NCI-H510A (cell line): ENCODE results near the gene ACO2.
"Not testable (repeated sequence)": the region's sequence is repeated elsewhere in the genome, so short reads cannot be mapped to it uniquely, and the experiment has no call there.

ENCODE experiments used
- DNase-seq: peaks from one replicate; lab custom pipeline; 2025; lab: John Stamatoyannopoulos, UW

ACO2 gene

DNA sequence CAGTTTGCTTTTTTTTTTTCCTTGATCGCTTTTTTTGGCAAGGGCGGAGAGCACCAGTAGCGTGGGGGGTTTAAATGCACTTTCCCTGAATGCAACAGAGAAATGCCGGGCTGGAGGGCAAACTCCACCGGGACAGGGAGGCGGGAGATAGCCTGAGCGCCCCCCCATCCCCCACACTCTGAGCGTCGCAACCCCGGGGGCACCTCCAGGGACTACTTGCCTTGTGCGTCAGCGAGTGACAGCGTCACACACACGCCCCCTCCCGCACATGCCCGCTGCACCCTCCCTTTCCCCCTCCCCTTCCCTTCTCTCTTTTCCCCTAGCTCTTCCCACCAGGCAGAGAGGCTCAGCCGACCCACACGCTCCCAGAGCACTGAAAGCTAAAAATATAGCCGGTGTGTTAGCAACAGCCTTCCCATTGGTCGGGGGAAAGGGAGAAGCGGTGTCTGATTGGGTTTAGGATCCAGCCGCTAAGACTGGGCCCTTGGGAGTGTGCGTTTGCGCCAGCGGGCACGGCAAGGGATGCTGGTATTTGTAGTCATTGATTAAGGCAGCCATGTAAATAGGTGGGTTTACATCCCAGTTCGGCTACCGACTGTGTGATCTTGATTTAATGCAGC, 20.6 kb upstream of the ACO2 start:
- DNase-seq = peak; percentile 90

DNA sequence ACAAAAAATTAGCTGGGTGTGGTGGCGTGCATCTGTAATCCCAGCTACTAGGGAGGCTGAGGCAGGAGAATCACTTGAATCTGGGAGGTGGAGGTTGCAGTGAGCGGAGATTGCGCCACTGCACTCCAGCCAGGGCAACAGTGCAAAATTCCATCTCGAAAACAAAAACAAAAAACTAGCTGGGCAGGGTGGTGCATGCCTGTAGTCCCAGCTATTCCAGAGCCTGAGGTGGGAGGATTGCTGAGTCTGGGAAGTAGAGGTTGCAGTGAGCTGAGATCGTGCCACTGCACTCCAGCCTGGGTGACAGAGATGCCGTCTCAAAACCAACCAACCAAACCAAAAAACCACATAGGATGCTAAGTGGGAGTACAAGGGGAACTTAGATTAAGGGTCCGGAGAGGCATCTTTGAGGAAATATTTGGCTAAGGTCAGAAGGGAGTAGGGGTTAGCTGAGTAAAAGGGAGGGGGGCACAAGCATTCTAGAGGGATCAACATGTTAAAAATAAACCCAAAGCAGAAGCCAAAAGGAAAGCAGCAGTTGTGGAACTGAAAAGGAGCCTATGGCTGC, 10.7 kb upstream of the ACO2 start:
- DNase-seq = no peak

DNA sequence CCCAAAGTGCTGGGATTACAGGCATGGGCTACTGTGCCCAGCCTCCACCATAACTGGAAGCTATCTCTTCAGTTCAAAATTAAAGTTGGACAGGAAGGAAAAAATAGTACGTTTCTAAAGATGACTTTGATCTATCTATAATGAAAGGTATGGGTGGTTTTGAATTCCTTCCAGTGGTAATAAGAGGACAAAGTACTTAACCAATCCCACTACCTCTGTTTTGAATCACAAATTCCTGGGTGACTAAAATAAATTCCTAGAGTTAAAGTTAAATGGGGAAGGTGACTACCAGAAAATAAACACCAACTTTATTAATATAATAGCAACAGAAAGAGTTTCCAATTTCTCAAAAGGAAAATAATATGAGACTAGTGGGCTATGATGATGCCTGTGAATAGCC, 9.5 kb upstream of the ACO2 start:
- no peak for DNase-seq

DNA sequence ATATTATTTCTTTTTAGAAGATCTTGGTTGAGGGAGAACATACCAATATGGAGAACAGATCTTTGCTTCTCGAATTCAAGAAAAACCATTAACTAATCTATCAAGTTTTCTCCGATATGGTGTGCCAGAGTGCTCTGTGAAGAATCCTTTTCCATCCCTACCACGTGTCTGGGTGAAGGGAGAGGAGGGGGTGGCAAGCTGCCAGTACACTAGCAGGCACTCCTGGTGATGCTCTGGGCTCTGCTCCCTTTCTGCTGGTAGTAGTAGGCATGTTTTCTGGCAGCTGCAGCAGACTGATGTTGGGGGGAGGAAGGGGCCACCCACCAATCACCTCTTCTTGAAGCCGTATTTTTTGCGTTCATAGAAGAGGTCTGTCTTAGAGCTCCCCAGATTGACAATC, 8.8 kb upstream of the ACO2 start:
- DNase-seq = not testable (repeated sequence)

DNA sequence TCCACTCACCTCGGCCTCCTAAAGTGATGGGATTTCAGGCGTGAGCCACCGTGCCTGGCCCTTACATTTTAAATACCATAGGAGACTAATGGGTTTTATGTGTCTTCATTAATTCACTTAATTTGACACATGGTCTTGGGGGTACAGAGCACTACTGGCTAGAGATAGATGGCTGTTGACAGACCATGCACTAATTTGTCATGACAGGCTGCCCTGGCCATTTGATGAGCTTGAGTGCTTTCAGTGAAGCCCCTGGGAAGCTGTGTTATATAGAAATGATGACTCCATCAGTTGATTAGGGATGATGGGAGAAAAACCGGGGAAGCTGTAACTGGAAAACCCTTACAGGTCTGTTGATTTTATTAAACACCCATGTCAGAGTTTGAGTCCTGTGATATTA, 7.0 kb upstream of the ACO2 start:
- no peak for DNase-seq

DNA sequence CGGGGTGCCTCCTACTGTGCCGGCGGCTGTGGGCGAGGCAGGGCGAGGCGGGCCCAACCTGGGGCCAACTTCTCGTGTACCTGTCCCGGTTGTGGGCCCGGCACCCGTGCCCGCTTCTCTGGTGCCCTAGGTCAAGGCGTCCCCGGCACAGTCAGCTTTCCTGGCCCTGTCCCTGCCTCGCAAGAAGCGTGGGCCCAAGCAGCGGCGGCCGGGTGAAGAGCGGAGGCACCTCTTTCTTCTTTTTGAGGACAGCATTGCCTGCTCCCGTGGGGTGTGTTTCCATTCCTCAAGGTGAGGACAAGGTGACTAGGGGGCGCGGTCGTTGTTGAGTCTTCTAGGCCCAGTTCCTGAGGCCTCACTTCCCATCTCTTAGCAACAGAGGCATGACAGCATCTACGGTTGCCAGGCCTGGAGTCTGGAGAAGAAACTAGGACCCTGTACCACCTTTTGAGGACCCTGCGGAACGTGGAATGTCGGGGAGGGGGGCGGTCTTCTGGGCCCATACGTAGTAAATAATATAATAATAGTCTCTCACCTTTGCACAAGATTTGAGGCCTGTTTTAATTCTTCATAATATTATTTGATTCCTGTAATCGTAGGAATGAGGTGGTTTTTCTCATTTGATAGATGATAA, 418 bp downstream of the ACO2 start:
- no peak for DNase-seq

DNA sequence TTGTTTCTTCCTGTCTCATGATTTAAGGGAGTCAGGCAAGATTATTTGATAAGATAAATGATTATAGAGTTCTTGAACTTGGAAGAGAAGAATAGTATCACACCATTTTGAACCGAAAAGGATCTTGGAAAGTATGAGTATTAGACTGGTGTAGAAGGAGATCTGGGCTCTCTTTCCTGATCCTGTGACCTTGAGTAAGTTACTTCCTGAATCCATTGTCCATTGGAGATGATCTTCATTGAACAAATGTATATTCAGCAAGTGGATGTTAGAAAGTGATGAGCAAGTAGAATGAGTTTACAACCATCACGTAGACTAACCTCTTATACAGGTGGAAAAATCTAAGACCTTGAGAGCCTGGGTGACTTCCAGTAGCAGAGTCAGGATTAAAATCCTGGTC, 2.0 kb downstream of the ACO2 start:
- DNase-seq = no peak

DNA sequence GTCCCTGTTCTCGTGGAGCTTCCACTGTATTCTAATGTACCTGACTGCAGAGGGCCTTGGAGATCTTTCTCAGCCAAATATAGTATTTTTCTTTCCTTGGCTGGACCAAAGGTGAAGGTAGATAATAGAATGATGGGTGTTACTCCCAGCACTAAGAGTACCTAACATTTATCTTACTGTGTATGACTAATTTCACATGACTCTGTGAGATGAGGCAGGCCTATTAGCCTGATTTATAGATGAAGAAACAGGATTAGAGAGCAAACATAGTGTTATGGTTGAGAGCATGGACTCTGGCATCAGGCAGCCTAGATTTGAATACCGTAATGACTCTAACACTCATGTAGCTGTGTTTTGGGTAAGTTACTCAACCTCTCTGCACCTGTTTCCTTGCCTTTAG, 2.7 kb downstream of the ACO2 start:
- DNase-seq = no peak

DNA sequence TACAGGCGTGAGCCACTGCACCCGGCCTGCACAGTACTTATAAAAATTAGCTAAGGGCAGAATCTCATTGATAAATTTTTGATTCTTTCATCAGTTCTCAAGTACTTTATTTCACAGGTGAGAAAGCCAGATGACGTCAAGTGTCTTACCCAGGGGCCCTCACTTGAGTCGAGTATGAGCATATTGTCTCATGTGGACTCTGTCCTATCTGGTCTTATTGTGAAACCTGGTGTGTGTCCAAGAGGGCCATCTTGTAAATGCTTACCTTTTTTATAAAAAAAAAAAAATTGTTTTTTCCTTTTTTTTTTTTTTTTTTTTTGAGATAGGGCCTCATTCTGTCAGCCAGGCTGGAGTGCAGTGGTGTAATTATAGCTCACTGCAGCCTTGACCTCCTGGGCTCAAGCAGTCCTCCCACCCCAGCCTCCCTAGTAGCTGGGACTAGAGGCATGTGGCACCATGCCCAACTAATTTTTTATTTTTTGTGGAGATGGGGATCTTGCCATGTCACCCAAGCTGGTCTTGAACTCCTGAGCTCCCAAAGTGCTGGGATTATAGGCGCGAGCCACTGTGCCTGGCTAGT, 6.0 kb downstream of the ACO2 start:
- no peak for DNase-seq

DNA sequence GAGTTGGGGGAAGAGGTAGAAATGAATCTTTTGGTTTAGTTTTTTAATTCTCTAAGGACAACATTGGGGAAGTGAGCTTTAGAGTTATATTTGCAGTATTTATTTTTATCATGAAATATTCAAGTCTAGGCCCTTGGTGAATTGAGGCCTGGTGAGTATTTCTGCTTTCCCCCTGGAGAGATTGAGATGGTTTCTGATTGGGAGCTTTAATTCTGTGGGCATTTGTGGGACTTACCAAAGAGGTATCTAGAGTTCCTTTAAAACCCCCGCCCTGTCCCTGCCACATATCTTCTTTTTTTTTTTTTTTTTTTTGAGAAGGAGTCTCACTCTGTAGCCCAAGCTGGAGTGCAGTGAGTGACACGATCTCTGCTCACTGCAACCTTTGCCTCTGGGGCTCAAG, 9.6 kb downstream of the ACO2 start:
- DNase-seq = no peak

DNA sequence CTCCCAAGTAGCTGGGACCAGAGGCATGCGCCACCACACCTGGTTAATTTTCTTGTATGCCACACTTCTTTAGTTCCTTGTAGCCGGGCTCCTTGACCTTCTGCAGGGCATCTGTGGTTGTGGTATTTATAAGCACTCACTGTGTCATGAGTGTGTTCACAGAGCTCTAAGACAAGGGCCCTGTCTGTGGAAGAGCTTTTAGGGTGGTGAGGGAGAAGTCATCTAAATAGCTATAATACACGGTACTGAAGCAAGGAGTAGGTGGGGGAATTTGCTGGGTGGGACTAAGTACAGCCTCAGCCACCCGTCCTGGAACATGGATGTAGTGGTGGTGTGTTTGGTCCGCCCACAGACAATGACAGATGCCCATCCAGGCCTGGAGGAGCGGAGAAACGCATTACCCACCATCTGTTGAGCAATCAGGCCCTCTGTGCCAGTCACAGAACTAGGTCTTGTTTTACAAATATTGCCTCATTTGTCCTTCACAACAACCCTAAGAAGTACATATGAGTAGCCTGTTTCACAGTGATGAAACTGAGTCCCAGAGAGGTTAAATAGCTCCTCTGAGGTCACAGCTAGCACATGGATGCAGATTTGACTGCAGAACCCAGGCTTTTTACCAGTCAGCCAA, 10.1 kb downstream of the ACO2 start:
- no peak for DNase-seq

DNA sequence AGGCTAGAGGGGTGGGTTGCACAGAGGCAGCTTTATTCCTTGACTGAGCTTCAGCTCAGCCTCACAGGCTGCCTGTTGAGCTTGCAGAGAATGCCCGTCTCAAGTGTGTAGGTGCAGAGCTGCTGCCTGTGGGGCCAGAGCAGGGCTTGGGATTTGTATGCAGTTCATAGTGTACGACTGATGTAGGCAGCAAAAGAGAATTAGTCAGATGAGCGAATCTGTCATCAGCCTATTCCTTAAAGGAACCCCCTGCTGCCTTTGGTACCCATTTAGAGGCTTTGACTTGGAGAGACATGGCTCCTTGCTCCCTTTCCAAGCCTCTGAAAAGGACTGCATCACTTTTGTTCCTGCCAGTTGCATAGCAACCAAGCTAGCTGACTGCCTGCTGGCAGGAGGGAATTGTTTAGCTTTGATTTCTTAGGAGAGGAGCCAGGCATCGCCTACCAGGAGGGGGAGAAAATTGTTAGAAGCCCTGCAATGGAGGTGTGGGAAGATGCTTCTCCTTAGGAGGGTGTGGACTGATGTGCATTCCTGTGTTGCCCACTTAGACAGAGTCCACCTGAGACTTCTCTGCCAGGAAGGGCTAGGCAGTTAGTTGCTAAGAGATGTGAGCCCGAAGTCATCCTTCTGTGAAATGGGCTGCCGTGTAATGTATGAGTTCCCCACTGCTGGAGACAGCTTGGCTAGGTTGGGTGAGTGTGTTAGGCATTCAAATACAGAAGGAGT, 10.9 kb downstream of the ACO2 start:
- no peak for DNase-seq

DNA sequence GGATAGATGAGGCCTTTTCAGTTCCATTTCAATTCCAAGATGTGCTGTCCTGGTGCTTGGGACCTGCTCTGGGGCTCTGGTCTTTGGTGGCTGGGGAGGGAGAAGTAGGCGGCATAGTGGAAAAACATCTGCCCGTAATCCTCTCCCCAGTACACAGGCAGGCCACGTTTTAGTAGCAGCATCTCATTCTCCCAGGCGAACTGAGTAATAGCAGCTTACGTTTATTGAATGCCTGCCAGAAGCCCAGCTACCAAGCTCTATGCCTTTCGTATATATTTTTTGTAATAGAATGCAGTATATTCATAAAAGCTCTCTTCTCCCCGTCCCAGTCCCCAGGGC, 11.4 kb downstream of the ACO2 start:
- DNase-seq = no peak

DNA sequence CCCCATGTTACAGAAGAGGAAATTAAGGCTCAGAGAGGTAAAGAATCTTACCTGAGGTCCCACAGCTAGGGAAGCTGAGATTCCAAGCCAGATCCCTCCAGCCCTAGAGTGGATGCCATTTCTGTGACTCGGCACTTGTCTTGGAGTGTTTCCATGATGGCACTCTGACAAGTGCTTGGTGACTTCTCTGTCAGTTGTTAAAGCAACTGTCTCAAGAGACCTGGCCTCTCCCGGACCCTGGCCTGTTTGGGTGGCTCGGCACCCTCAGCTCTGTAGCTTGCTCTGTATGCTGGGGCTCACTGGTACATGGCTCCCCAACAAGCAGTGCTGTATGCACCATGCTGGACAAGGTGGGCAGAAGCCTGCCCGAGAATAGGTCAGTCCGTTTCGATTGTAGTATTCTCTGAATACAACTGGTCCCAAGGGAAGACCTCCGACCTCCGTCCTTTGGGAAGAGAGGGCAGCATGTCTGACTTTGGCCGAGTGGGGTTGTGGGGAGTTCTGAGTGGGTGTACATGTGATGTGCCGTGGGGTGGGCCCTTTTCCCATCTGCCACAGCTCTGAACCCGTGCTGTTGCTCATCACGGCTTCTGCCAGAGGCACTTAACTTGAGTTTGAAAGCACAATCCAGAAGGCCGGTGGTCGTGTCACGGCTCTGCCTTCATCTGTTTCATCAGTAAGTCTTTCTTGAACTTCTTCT, 12.4 kb downstream of the ACO2 start:
- DNase-seq = no peak

DNA sequence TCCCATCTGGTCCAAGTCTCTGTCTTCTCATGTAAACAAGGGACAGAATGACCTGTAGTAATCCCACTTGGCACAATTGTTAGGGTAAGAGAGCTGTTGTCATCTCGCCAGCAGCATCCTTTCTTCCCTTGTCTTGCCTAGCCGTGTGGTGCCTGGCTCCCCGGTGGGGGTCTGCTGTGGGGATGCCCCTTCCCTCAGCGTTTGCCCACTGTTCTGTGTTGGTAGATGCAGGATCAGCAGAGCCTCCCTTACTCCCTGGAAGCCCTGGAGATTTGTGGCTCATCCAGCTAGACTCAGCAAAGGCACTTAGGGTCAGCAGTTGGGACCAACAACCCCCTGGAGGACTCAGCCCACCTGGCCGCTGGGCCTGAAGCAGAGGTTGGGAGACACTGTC, 13.0 kb downstream of the ACO2 start:
- no peak for DNase-seq

DNA sequence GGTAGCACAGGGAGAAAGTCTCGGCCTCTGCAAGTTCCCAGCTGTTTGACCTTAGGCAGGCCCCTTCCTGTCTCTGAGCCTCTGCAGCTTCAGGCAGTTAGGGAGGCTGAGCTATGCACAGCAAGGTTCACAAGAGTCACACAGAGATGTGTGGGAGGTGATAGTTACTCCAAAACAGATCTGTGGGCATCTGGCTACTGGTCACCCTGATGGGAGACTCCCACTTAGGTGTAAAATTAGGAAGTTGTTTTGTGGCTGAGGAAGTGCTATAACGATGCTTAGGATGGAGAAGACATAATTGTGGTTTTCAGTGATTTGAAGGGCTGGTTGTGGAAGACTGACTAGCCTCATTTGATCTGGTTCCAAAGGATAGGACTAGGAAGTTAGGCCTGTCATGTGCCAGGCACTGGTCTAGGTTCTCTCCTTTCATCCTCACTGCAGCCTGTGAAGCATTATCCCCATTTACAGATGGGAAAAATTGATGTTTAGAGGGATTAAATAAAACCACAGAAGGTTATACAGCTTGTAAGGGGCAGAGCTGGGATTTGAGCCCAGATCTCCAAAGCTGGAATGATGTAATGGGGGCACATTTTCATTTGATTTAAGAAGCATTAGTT, 13.5 kb downstream of the ACO2 start:
- DNase-seq = no peak

DNA sequence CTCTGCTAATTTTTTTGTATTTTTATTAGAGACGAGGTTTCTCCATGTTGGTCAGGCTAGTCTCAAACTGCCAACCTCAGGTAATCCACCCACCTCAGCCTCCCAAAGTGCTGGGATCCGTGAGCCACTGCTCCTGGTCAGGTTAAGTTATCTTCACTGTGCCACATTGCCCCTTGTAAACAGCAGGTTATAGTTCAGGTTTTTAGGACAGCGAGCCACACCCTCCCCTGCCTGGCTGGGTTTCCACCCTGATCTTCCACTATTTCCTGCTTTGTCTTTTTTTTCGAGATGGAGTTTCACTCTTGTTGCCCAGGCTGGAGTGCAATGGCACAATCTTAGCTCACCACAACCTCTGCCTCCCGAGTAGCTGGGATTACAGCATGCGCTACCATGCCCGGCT, 16.1 kb downstream of the ACO2 start:
- DNase-seq = no peak

DNA sequence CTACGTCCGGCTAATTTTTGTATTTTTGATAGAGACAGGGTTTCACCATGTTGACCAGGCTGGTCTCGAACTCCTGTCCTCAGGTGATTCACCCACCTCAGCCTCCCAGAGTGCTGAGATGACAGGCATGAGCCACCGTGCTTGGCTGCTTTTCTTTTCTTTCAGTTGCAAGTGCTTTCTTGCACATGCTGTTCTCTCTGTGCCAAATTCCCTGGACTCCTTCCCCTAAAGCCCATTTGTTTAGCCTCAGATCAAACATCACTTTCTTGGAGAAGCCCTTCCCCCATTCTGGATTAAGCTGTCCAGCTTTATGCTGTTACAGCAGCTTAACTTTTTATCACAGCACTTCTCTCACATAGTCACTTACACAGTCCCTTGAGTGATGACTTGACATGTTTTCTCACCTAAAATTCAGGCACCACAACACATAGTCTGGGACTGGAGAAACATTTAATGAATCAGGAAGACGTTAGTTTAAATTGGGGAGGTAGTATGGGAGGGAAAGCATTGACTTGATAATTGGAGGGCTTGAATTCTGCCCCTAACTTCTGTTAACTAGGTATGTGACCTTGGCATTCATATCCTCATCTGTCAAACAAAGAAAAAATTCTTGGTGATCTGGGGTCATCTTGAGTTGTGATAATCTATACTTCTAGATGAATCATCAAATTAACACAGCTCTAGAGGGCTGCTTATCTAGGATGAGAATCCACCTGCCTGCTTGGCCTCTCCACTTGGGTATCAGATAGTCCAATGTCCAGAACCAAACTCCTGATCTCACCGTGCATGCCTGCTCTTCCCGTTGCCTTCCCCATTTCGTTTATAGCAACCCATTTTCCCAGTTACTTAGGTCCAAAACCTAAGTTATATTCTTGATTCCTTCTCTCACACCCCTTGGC, 18.4 kb downstream of the ACO2 start:
- DNase-seq = no peak

DNA sequence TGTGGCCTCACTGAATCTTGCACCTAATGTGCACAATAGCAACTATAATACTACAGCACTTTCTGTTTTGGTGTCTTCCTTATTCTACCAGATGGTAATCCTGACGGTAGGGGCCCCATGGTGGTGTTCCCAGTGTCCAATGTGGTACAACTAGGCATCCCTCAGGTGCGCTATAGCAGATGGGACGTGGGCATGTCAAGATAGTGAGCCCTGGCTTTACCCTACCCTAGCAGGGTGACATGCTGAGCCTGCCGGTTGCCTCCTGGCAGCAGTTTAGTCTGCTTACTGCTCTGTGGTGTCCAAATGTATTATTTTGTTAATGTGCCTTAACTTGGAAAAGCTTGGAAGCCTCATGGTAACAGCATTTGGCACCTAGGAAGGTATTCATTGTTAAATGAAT, 19.2 kb downstream of the ACO2 start:
- DNase-seq = no peak

DNA sequence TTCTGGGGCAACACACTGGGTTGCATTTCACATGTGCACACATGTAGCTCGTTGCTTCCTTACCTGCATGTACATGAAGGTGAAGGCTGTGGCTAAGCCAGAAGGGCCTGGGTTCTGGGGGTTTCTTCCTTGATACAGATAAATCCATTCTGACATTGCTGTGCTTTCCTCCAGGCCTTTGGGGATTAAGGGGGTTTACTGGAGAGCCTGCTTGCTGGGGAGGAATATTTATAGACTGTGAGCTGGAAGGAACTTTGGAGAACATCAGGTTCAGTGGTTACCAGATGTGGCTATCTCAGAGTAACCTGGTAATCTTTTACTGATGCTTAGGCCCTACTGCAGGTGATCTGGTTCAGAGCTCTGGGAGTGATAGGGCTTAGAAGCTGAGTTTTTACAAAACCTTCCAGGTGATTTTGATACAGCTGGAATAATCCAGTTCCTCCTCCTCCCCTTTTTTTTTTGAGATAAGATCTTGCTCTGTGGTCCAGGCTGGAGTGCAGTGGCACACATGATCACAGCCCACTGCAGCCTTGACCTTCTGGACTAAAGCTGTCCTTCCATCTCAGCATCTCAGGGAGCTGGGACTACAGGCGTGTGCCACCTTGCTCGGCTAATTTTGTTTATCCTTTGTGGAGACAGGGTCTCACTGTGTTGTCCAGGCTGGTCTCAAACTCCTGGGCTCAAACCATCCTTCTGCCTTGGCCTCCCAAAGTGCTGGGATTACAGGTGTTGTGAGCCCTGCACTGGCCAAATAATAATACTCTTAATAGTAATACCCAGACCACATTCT, 19.9 kb downstream of the ACO2 start:
- DNase-seq = no peak
